Spleen (tissue), 7 donors: Measurements from ENCODE around the gene GNB1L.

Experiments
- CTCF ChIP-seq, 11 experiments: fragments of 200-600 bp in 7 of 11; fragments of 450-650 bp in 4 of 11; sonication (generic) in 4 of 11; IDR thresholded peaks in 8 of 11; conservative IDR thresholded peaks in 3 of 11; 1 replicate in 7 of 11; 2 replicates in 4 of 11; pipeline versions ENCODE4 v1.4.0 to v1.8.0; 2016 to 2021; ENCODE audit warnings: antibody characterized with exemption in 11 of 11, inconsistent platforms in 4 of 11, mild to moderate bottlenecking in 1 of 11
- POLR2AphosphoS5 ChIP-seq, 3 donors: sonication (generic); formaldehyde crosslinking; IDR thresholded peaks; one replicate each; pipeline ENCODE4 v1.5.1; 2017; ENCODE audit warnings: antibody characterized with exemption in 3 of 3
- donor health status: DM: no; HTN: no; CAD: no; lungs with moderate emphysema.
- donor health status: DM: no; HTN: no; CAD: no.
- donor health status: DM: no; HTN: no; CAD: no.

GRCh38 chr22:19806213-19807160 is 48.2 kb downstream of the GNB1L start:
- no peak for TF ChIP-seq CTCF (IDR thresholded peaks at IDR 0.05 in 8 of 11, conservative IDR thresholded peaks at IDR 0.05 in 3 of 11)
- TF ChIP-seq POLR2AphosphoS5 (IDR thresholded peaks at IDR 0.05) = peak in 1 of 3 donors; percentile 44
